SHP77 treated with DMSO at 0.1 percent for 48 hours (cell line): ENCODE data around the gene CTNNBL1.

Source experiments
- DNase-seq: peaks from one replicate; lab custom pipeline; 2025; lab: John Stamatoyannopoulos, UW

CTNNBL1 gene

GRCh38 chr20:37821696-37822095 is 127.9 kb downstream of the CTNNBL1 start:
- DNase-seq, result no peak

DNA sequence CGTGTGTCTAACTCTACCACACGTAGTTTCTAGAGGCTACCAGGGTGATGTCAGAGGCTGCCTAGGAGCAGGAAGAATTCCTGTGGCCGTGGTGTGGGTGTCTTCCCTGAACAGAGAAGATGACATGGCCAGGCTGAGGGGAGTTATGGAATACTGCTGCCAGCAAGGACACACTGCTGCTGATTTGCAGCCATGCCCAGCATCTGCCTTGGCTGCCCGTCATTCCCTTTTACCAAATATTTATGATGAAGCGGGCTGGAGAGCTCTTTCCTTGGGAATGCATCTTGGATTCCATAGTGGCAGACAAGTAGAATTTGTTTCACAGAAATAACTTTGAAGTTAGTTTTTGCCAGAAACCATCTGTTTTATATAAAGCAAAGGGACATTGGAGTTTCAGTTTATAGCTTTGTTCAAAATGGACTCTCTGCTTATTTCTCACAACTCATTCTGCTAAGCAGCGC is 128.3 kb downstream of the CTNNBL1 start:
- no peak for DNase-seq

DNA sequence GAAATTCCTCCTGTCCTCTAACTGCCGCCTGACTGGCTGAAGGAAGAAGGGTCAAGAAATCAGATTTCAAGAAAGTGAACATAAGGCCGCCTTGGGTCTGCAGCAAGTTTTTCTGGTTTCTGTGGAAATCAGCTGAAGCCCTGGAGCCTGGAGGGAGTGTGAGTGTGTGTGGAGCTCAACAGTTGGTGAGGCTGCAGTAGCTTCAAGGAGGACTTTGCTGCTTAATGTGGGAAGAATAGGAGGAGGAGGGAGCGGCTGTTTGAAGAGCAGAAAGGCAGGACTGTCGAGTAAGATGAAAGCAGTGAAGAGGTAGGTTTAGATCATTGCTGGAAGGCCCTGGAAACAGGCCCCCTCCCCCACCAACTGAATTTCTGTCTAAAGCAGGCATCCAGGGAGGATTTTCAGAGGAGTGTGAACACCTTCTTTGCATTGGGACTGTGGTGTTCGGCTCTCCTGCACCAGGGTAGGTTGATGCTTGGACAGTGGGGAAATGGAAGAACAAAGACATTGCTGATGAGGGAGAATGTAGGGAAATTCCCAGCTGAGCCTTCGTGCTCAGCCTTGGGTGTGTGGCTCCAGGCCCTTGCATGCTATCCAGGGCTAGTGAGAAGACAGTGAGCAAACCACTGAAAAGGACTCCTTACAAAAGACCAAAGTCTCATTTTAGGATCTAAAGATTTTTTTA is 129.6 kb downstream of the CTNNBL1 start:
- no peak for DNase-seq

DNA sequence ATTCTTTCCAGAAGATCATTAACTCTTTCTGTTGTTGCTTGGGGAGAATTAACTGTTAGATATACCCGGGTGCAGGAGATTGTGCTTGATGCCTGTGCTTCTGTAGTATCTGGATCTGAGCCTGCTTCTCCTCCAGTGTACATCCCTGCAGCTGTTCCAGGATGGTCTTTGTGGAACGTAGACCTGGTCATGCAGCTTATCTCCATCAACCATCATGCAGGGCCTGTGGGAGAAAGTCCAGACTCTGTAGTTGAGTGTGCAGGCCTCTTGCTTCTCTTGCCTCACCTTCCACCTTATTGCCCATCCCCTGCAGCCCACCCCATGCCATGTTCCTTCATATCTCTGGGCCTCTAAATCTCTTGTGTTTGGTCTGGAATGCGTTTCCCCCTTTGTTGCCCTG is 133.8 kb downstream of the CTNNBL1 start:
- DNase-seq, result no peak

DNA sequence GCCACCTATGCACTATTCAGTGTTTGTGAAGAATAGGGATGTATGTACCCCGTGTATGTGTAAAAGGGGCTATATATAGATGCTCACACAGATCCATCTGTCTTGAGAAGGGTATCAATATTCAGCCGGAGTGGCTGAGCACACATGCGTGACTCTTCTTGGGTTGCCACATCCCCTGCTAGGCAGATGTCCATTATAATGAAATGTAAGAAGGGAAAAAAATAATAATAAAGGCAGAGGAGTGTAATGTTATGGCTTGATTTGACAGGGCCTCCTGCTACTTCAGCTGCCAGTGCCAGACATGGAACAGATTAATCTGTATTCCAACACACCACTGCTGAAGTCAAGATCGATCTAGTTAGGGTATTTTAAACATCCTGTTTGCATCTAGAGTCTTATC is 134.9 kb downstream of the CTNNBL1 start:
- DNase-seq, result no peak

DNA sequence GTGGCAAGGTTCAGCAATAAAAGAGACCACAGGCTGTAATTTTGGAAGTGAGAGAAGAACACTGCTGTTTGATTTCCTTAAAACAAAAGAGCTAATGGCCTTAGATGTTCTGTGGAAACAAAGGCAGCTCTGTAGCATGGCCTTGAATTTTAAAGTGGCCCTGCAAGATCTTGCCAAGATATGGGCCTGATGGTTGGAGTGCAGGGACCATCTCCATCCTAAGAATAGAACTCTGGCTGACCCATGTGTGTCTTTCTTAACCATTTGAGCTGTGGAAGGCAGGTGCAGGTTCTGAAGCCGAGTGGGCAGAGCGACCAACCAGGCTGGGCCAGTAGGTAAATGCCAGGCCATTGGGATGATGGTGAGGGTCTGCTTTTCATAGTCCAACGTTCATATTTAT is 135.3 kb downstream of the CTNNBL1 start:
- no peak for DNase-seq

- DNase-seq, result no peak
Measured at GRCh38 chr20:37833221-37833896, 139.5 kb downstream of the CTNNBL1 start.

- no peak for DNase-seq
Measured at GRCh38 chr20:37836926-37837325, 143.1 kb downstream of the CTNNBL1 start.

DNA sequence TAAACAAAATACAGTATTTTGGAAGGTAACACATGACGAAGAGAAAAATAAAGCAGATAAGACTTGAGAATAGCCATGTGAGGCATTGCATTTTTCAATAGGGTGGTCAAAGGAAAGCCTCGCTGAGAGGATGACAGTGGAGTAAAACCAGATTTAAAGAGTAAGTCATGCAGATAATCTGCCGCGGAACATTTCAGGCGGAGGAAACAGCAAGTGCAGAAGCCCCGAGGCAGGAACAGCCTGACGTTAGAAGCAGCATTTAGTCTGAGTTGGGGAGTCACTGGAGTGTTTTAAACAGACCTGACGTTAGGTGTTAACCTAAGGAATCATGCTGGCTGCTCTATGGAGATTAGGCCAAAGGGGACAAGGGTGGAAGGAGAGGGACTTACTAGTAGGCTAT is 144.1 kb downstream of the CTNNBL1 start:
- DNase-seq, result no peak

DNA sequence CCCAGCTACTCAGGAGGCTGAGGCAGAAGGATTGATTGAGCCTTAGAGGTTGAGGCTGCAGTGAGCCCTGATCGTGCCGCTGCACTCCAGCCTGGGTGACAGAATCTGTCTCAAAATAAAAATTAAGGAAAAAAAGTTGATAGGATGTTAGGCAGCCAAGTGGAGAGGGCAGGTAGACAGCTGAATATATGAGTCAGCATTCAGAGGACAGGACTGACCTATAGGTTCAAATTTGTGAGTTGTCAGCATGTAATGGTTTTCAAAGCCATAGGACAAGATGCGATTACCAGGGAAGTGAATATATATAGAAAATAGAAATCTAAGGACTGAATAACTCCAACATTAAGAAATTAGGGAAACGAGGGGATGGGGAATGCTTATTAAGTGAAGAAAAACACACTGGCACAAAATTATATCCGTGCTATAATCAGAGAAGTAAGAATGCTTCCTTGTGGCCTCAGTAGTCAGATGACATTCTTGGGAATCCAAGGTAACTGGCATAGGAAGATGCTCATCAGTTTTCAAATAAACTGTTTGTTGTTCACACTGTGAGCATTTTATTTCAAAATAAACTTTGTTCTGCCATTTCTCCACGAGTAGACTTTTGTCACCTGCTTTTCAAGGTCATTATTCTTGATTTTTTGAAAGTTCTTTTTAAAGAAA is 145.1 kb downstream of the CTNNBL1 start:
- no peak for DNase-seq

GRCh38 chr20:37839432-37839827 is 145.6 kb downstream of the CTNNBL1 start:
- DNase-seq, result no peak

GRCh38 chr20:37839955-37840354 is 146.1 kb downstream of the CTNNBL1 start:
- no peak for DNase-seq

DNA sequence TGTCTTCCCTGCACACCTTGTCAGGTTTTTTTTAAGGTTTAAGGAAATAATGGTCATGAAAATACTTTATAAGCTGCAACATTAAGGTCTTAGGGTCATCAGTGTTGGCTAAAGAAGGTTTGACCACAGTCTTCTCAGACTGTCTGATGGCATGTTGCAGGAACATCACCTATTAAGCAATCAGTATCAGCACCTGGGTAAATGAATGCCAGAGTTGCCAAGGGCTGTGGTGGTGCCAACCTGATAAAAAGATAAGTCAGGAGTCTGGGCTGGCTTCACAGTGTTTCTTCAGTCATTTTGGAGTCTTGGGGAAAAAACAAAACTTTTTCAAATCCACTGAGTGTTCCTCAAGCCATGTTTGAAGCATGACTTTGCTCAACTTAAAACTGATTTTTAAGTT is 147.6 kb downstream of the CTNNBL1 start:
- DNase-seq, result no peak

GRCh38 chr20:37841971-37842370 is 148.1 kb downstream of the CTNNBL1 start:
- no peak for DNase-seq

DNA sequence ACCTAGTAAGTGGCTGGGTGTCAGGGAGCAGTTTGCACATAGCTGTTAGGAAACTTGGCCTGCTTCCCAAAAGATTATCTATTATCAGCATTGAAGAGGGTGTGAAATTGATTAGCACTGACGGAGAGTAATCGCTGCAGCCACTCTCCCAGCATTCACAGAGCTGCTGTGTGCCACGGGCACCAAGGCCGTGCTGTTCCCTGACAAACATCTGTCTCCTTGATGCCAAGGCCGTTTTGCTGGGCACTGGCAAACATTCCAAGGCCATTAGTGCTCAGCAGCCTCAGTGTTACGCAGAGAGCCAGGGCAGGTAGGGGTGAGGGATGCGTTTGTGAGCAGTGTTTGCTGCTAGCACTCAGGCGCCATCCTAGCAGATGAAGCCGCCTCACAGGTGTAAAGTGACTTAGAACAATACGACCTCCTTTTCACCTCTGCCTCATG is 151.4 kb downstream of the CTNNBL1 start:
- no peak for DNase-seq

GRCh38 chr20:37845878-37846277 is 152.0 kb downstream of the CTNNBL1 start:
- no peak for DNase-seq

DNA sequence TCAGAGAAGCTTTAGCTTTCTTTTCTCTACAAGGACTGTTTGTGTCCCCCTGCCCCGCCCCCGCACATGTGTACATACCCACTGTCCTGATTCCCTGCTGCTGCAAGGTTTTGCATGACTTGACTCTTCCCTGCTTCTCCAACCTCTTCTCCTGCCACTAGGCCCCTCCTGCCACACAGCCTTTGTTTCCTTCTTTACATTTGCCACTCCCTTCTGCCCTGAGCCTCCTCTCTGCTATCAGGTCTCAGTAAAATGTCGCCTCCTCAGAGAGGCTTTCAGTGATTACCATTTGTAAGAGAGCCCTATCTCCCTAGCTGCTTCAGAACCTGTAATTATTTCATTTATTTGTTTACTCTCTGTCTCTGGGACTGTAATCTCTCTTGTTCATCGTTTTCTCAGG is 152.7 kb downstream of the CTNNBL1 start:
- no peak for DNase-seq

GRCh38 chr20:37848706-37849105 is 154.9 kb downstream of the CTNNBL1 start:
- DNase-seq, result no peak

- no peak for DNase-seq
Measured at GRCh38 chr20:37849156-37849555, 155.3 kb downstream of the CTNNBL1 start.

DNA sequence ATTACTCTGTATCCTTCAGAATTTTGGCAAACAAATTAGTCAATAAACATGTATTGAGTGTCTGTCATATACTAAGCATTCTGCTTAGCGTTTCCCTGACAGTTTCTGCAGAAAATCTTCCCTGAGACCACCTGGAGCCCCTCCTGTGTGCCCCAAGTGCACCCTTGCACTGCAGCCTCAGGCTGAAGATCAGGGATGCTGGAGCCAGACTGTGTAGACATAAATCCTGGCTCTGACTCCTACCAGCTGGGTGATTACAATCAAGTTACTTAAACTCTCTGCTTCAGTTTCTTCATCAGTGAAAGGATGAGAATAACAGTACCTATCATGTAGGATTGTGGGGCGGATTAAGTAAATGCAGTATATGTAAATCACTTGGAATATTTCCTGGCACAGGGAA is 155.7 kb downstream of the CTNNBL1 start:
- DNase-seq, result no peak

GRCh38 chr20:37850036-37850592 is 156.3 kb downstream of the CTNNBL1 start:
- DNase-seq, result no peak

- no peak for DNase-seq
Measured at GRCh38 chr20:37850724-37851355, 157.0 kb downstream of the CTNNBL1 start.
